ENCODE results near the gene P2RY6.
"Not testable (repeated sequence)": the region's sequence is repeated elsewhere in the genome, so short reads cannot be mapped to it uniquely, and the experiment has no call there.

P2RY6 gene, protein sequence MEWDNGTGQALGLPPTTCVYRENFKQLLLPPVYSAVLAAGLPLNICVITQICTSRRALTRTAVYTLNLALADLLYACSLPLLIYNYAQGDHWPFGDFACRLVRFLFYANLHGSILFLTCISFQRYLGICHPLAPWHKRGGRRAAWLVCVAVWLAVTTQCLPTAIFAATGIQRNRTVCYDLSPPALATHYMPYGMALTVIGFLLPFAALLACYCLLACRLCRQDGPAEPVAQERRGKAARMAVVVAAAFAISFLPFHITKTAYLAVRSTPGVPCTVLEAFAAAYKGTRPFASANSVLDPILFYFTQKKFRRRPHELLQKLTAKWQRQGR

GRCh38 chr11:73271936-73272679, at the start of gene P2RY6:
TSS of gene P2RY6 (plus strand) at chr11:73272338. CDS start at chr11:73296519, 24,181 bp downstream.
- DNase-seq (ENCODE audit: low read depth, low spot score) = no peak

- no peak for DNase-seq (ENCODE audit: low read depth, low spot score)
Measured at GRCh38 chr11:73223998-73224730, 48.0 kb upstream of the P2RY6 start.

GRCh38 chr11:73225001-73225686, 47.0 kb upstream of the P2RY6 start:
- no peak for DNase-seq (ENCODE audit: low read depth, low spot score)

- no peak for DNase-seq (ENCODE audit: low read depth, low spot score)
Measured at GRCh38 chr11:73225851-73226250, 46.3 kb upstream of the P2RY6 start.

- DNase-seq (ENCODE audit: low read depth, low spot score) = no peak
Measured at GRCh38 chr11:73226297-73227006, 45.7 kb upstream of the P2RY6 start.

GRCh38 chr11:73227571-73228211, 44.4 kb upstream of the P2RY6 start:
- no peak for DNase-seq (ENCODE audit: low read depth, low spot score)

- DNase-seq (ENCODE audit: low read depth, low spot score) = no peak
Measured at GRCh38 chr11:73228268-73229134, 43.6 kb upstream of the P2RY6 start.

- DNase-seq (ENCODE audit: low read depth, low spot score) = no peak
Measured at GRCh38 chr11:73229321-73229895, 42.7 kb upstream of the P2RY6 start.

DNA sequence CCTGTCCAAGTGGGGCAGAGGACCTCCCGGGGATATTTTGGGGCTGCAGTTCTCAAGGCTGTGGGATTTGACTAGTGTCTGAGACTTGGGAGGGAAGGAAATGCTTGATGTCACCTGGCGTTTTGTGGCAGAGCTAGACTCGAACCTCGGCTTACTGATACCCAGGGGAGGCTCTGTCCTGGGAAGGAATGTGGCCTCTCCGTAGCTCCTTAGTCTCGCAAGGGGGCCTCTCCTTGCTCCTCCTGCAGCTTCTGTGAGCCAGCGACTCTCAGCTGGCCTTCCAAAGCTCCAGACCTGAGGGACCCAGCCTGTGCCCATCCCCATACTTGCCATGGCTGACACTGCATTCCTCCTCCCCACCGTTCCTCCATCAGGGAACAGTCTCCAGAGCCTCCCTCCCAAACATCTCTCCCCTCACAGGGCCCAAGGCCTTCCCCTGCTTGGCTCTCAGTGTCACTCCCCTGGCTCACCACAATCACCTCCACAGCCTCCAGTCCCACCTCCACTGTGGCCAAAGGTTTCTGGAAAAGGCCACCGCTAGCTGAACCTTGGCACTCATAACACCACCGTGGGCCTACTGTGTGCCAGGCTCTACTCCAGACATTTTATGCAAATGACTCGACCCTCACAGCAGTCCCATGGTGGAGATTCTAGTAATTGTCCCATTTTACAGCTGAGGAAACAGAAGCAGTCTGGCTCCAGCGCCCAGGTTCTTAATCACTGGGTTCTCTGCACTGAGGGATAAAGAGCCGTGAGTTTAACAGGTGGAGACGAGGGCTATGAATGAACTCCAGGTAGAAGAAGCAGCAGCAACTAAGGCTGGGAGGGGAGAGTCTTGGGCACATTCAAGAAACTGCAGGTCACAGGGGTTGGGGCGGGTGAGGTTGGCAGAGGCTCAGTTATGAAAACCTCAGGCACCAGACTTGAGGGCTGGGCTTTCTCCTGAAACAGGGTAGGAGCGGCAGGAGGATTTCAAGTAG, 42.0 kb upstream of the P2RY6 start:
- DNase-seq (ENCODE audit: low read depth, low spot score) = no peak

- DNase-seq (ENCODE audit: low read depth, low spot score) = no peak
Measured at GRCh38 chr11:73230931-73231330, 41.2 kb upstream of the P2RY6 start.

DNA sequence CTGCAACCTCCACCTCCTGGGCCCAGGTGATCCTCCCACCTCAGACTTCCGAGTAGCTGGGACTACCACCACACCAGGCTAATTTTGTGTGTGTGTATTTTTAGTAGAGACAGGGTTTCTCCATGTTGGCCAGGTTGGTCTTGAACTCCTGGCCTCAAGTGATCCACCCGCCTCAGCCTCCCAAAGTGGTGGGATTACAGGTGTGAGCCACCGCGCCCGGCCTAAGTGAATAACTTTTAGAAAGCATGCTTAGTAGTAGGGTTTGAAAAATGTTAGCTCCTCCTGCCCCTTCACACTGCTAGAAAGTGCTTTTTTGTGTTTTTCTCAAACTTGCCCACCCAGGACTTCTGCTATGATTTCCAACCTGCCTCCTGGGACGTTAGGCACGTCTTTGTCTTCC, 39.7 kb upstream of the P2RY6 start:
- not testable (repeated sequence) for DNase-seq (ENCODE audit: low read depth, low spot score)

GRCh38 chr11:73233211-73233610, 38.9 kb upstream of the P2RY6 start:
- no peak for DNase-seq (ENCODE audit: low read depth, low spot score)

GRCh38 chr11:73233692-73234470, 38.3 kb upstream of the P2RY6 start:
- DNase-seq (ENCODE audit: low read depth, low spot score) = no peak

DNA sequence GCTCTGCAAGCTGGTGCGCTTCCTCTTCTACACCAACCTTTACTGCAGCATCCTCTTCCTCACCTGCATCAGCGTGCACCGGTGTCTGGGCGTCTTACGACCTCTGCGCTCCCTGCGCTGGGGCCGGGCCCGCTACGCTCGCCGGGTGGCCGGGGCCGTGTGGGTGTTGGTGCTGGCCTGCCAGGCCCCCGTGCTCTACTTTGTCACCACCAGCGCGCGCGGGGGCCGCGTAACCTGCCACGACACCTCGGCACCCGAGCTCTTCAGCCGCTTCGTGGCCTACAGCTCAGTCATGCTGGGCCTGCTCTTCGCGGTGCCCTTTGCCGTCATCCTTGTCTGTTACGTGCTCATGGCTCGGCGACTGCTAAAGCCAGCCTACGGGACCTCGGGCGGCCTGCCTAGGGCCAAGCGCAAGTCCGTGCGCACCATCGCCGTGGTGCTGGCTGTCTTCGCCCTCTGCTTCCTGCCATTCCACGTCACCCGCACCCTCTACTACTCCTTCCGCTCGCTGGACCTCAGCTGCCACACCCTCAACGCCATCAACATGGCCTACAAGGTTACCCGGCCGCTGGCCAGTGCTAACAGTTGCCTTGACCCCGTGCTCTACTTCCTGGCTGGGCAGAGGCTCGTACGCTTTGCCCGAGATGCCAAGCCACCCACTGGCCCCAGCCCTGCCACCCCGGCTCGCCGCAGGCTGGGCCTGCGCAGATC, 37.5 kb upstream of the P2RY6 start:
- DNase-seq (ENCODE audit: low read depth, low spot score) = no peak

- DNase-seq (ENCODE audit: low read depth, low spot score) = no peak
Measured at GRCh38 chr11:73235236-73235786, 36.8 kb upstream of the P2RY6 start.

- DNase-seq (ENCODE audit: low read depth, low spot score) = no peak
Measured at GRCh38 chr11:73236205-73236765, 35.9 kb upstream of the P2RY6 start.
